HepG2 (cell line): Measurements from ENCODE around the gene ATP8A1. TPM values are rescaled to one million over a fixed set of nuclear protein-coding genes. Genes with fewer than 3 reads are reported as not detected.

Experiments
- CTCF ChIP-seq: sonication (generic); formaldehyde crosslinking; IDR thresholded peaks from 2 replicates; pipeline ENCODE4 v1.5.0; 2020; ENCODE audit warnings: mild to moderate bottlenecking, missing genetic modification reagents, moderate library complexity
- HIVEP1 ChIP-seq: sonication (generic); formaldehyde crosslinking; IDR thresholded peaks from 2 replicates; pipeline ENCODE4 v1.4.0; 2020; ENCODE audit warnings: mild to moderate bottlenecking, missing genetic modification reagents
- NR2F6 ChIP-seq, 2 experiments: IDR thresholded peaks; 2 replicates each; pipeline ENCODE4 v1.6.1; 2016; ENCODE audit warnings: antibody characterized with exemption in 1 of 2, mild to moderate bottlenecking in 1 of 2
- PHF21A ChIP-seq: sonication (generic); formaldehyde crosslinking; IDR thresholded peaks from 2 replicates; pipeline ENCODE4 v1.5.0; 2020; ENCODE audit warnings: mild to moderate bottlenecking, missing genetic modification reagents
- TAF15 ChIP-seq: fragments of 200-400 bp; formaldehyde crosslinking; IDR thresholded peaks from one replicate; pipeline ENCODE4 v1.6.1; 2018; ENCODE audit warnings: mild to moderate bottlenecking, low read depth, low read length; ENCODE audit not compliant: poor library complexity, severe bottlenecking
- THYN1 ChIP-seq: sonication (generic); formaldehyde crosslinking; IDR thresholded peaks from 2 replicates; pipeline ENCODE4 v1.8.1; 2023; ENCODE audit warnings: low read depth, mild to moderate bottlenecking, moderate library complexity, missing genetic modification reagents, borderline replicate concordance
- ZBTB1 ChIP-seq: sonication (generic); formaldehyde crosslinking; IDR thresholded peaks from 2 replicates; pipeline ENCODE4 v1.4.0; 2020; ENCODE audit warnings: missing genetic modification reagents, borderline replicate concordance
- ZBTB14 ChIP-seq: sonication (generic); formaldehyde crosslinking; IDR thresholded peaks from 2 replicates; pipeline ENCODE4 v1.4.0; 2020; ENCODE audit warnings: missing genetic modification reagents
- ZBTB37 ChIP-seq: sonication (generic); formaldehyde crosslinking; IDR thresholded peaks from 2 replicates; pipeline ENCODE4 v1.4.0; 2020; ENCODE audit warnings: mild to moderate bottlenecking, missing genetic modification reagents
- ZBTB4 ChIP-seq: sonication (generic); formaldehyde crosslinking; IDR thresholded peaks from 2 replicates; pipeline ENCODE4 v1.4.0; 2020; ENCODE audit warnings: missing genetic modification reagents, mild to moderate bottlenecking, borderline replicate concordance
- ZNF256 ChIP-seq: sonication (generic); formaldehyde crosslinking; conservative IDR thresholded peaks from 2 replicates; pipeline ENCODE4 v1.4.0; 2020; ENCODE audit warnings: missing genetic modification reagents
- ZNF513 ChIP-seq: sonication (generic); formaldehyde crosslinking; conservative IDR thresholded peaks from 2 replicates; pipeline ENCODE4 v1.5.0; 2020; ENCODE audit warnings: missing genetic modification reagents
- ZSCAN25 ChIP-seq: sonication (generic); formaldehyde crosslinking; IDR thresholded peaks from 2 replicates; pipeline ENCODE4 v1.8.0; 2022; ENCODE audit warnings: mild to moderate bottlenecking, missing genetic modification reagents
- polyA plus RNA-seq, 8 experiments: library from polyadenylated mRNA; depleted of rRNA in 3 of 8; stranded (reverse) in 7 of 8; unstranded in 1 of 8; fragments of >200 nt; fragmentation: Illumina TruSeq in 4 of 8; extraction: Trizol in 4 of 8; gene quantifications; 2 replicates each; pipeline versions ENCODE4 v1.2.1 to v1.2.3, GENCODE V29; 2011 to 2016; ENCODE audit warnings: low read depth in 4 of 8, missing spikeins in 1 of 8, mixed read lengths in 1 of 8; ENCODE audit not compliant: insufficient read depth in 1 of 8
- total RNA-seq, 5 experiments: library from RNA; depleted of rRNA; stranded (reverse); fragments of >200 nt; fragmentation: Illumina TruSeq; extraction: Trizol; gene quantifications; 2 replicates each; pipeline ENCODE4 v1.2.3, GENCODE V29; 2016; ENCODE audit warnings: low read depth in 1 of 5
- TF ChIP-seq, protein P1 (sequence below): sonication (generic); formaldehyde crosslinking; IDR thresholded peaks from 2 replicates; pipeline ENCODE4 v1.4.0; 2020; ENCODE audit warnings: mild to moderate bottlenecking, missing genetic modification reagents
- TF ChIP-seq, protein P2 (sequence below): IDR thresholded peaks from 2 replicates; pipeline ENCODE4 v1.6.1; 2012; ENCODE audit warnings: inconsistent platforms

The ATP8A1 gene
- total and polyA plus RNA-seq, 2 of the 13 experiments (the other 11 are each of a cell fraction or from before 2014, with no cell fraction given): 1.7 to 6.2 TPM

DNA sequence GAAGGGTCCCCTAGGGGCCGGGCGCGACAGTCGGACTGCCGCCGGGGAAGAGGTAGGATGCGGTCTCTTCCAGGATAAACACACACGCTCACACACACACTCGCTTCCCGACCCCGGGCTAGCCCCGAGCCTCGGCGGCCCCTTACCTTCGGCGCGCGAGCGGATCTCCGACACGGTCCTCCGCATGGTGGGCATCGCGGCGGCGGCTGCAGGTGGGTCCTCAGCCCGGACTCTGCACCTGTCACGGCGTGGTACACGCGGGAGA lies 294 bp downstream of the ATP8A1 start (continued):
- TF ChIP-seq ZBTB4 (CRISPR knock-in tag) (no peak), ZBTB37 (CRISPR knock-in tag) (no peak), PHF21A (CRISPR knock-in tag) (no peak), ZSCAN25 (no peak), ZBTB1 (CRISPR knock-in tag) (no peak), ZNF256 (CRISPR knock-in tag) (no peak), ZNF513 (CRISPR knock-in tag) (no peak), THYN1 (CRISPR knock-in tag) (no peak), NR2F6 (IDR thresholded peaks at IDR 0.05) (no peak), NR2F6 (CRISPR knock-in tag; IDR thresholded peaks at IDR 0.05) (no peak), CTCF (CRISPR knock-in tag) (no peak), HIVEP1 (CRISPR knock-in tag) (no peak), TAF15 (no peak), ZBTB14 (CRISPR knock-in tag) (no peak)
- TF ChIP-seq, protein P1, sequence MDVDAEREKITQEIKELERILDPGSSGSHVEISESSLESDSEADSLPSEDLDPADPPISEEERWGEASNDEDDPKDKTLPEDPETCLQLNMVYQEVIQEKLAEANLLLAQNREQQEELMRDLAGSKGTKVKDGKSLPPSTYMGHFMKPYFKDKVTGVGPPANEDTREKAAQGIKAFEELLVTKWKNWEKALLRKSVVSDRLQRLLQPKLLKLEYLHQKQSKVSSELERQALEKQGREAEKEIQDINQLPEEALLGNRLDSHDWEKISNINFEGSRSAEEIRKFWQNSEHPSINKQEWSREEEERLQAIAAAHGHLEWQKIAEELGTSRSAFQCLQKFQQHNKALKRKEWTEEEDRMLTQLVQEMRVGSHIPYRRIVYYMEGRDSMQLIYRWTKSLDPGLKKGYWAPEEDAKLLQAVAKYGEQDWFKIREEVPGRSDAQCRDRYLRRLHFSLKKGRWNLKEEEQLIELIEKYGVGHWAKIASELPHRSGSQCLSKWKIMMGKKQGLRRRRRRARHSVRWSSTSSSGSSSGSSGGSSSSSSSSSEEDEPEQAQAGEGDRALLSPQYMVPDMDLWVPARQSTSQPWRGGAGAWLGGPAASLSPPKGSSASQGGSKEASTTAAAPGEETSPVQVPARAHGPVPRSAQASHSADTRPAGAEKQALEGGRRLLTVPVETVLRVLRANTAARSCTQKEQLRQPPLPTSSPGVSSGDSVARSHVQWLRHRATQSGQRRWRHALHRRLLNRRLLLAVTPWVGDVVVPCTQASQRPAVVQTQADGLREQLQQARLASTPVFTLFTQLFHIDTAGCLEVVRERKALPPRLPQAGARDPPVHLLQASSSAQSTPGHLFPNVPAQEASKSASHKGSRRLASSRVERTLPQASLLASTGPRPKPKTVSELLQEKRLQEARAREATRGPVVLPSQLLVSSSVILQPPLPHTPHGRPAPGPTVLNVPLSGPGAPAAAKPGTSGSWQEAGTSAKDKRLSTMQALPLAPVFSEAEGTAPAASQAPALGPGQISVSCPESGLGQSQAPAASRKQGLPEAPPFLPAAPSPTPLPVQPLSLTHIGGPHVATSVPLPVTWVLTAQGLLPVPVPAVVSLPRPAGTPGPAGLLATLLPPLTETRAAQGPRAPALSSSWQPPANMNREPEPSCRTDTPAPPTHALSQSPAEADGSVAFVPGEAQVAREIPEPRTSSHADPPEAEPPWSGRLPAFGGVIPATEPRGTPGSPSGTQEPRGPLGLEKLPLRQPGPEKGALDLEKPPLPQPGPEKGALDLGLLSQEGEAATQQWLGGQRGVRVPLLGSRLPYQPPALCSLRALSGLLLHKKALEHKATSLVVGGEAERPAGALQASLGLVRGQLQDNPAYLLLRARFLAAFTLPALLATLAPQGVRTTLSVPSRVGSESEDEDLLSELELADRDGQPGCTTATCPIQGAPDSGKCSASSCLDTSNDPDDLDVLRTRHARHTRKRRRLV (CRISPR knock-in tag): no peak
- TF ChIP-seq, protein P2, sequence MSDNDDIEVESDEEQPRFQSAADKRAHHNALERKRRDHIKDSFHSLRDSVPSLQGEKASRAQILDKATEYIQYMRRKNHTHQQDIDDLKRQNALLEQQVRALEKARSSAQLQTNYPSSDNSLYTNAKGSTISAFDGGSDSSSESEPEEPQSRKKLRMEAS: peak; percentile 34
